ENCODE measurements around the gene UBE2C. TPM values are rescaled to one million over a fixed set of nuclear protein-coding genes. Genes with fewer than 3 reads are reported as not detected.

The UBE2C gene
- total RNA-seq, 1 experiment from 2014 or later = 249 TPM

DNA sequence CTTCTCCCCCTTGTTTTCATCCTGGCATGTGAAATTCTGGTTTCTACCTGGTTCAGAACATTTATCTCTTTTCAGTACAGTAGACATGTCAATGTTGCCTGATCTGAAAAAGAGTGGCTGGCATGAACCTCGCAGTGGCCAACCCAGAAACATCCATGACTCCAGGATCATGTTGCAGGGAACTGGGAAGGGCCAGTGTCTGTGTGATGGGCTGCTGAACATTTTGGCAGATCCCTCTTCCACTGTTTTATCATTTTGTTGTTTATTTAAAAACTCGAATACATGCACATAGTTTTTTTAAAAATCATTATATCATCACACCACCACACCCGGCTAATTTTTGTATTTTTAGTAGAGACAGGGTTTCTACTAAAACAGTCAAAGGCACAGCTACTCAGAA, 39.8 kb upstream of the UBE2C start:
- H3K27ac Mint-ChIP-seq = no peak overlapping the region
- peaks cover 9% of the 10 kb centered on the region for H3K9me3 Mint-ChIP-seq
- H3K27me3 Mint-ChIP-seq (ENCODE audit: low read depth) = no peaks in the 10 kb centered on the region
- CTCF ChIA-PET = interaction anchor here (2.4 to 3.1 kb wide), 3 partner anchors 8 to 410 kb away, joined by 11 to 44 read pairs (median 18); partner anchors contain the start of genes SYS1 and WFDC6
- H3K4me3 Mint-ChIP-seq = no peak overlapping the region
- ATAC-seq (no peak), DNase-seq (ENCODE audit: low spot score) (no peak)
- H3K4me1 Mint-ChIP-seq = peaks cover 17% of the 10 kb centered on the region
- POLR2A ChIA-PET = no interaction called here
- H3K36me3 Mint-ChIP-seq = peaks cover 6% of the 10 kb centered on the region
- TF ChIP-seq HMGA2 (CRISPR knock-in tag; IDR thresholded peaks at IDR 0.05) (no peak), GABPB1 (CRISPR knock-in tag; IDR thresholded peaks at IDR 0.05) (no peak), MYBL2 (CRISPR knock-in tag; IDR thresholded peaks at IDR 0.05) (no peak), TP53 (CRISPR knock-in tag; IDR thresholded peaks at IDR 0.05) (no peak), FOXJ3 (CRISPR knock-in tag; IDR thresholded peaks at IDR 0.05; ENCODE audit: borderline replicate concordance) (no peak), NR2C2 (CRISPR knock-in tag; IDR thresholded peaks at IDR 0.05) (no peak), TEAD4 (CRISPR knock-in tag; IDR thresholded peaks at IDR 0.05) (no peak), KAT7 (CRISPR knock-in tag; IDR thresholded peaks at IDR 0.05; ENCODE audit: borderline replicate concordance) (no peak), ZNF317 (CRISPR knock-in tag; IDR thresholded peaks at IDR 0.05; ENCODE audit: borderline replicate concordance, low read depth) (no peak), ATF6 (CRISPR knock-in tag; IDR thresholded peaks at IDR 0.05) (no peak), SMAD4 (CRISPR knock-in tag; IDR thresholded peaks at IDR 0.05) (no peak), SOX15 (CRISPR knock-in tag; IDR thresholded peaks at IDR 0.05) (no peak)
- TF ChIP-seq, protein P1, sequence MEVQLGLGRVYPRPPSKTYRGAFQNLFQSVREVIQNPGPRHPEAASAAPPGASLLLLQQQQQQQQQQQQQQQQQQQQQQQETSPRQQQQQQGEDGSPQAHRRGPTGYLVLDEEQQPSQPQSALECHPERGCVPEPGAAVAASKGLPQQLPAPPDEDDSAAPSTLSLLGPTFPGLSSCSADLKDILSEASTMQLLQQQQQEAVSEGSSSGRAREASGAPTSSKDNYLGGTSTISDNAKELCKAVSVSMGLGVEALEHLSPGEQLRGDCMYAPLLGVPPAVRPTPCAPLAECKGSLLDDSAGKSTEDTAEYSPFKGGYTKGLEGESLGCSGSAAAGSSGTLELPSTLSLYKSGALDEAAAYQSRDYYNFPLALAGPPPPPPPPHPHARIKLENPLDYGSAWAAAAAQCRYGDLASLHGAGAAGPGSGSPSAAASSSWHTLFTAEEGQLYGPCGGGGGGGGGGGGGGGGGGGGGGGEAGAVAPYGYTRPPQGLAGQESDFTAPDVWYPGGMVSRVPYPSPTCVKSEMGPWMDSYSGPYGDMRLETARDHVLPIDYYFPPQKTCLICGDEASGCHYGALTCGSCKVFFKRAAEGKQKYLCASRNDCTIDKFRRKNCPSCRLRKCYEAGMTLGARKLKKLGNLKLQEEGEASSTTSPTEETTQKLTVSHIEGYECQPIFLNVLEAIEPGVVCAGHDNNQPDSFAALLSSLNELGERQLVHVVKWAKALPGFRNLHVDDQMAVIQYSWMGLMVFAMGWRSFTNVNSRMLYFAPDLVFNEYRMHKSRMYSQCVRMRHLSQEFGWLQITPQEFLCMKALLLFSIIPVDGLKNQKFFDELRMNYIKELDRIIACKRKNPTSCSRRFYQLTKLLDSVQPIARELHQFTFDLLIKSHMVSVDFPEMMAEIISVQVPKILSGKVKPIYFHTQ (CRISPR knock-in tag; IDR thresholded peaks at IDR 0.05) = no peak
- TF ChIP-seq, protein P2, sequence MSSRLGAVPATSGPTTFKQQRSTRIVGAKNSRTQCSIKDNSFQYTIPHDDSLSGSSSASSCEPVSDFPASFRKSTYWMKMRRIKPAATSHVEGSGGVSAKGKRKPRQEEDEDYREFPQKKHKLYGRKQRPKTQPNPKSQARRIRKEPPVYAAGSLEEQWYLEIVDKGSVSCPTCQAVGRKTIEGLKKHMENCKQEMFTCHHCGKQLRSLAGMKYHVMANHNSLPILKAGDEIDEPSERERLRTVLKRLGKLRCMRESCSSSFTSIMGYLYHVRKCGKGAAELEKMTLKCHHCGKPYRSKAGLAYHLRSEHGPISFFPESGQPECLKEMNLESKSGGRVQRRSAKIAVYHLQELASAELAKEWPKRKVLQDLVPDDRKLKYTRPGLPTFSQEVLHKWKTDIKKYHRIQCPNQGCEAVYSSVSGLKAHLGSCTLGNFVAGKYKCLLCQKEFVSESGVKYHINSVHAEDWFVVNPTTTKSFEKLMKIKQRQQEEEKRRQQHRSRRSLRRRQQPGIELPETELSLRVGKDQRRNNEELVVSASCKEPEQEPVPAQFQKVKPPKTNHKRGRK (CRISPR knock-in tag; IDR thresholded peaks at IDR 0.05; ENCODE audit: borderline replicate concordance) = no peak

GRCh38 chr20:45774945-45775344, 37.5 kb upstream of the UBE2C start:
- DNase-seq (ENCODE audit: low spot score) = no peak
- CTCF ChIA-PET = interaction anchor here (0.6 to 0.7 kb wide), 3 partner anchors 66 to 372 kb away, joined by 3 to 5 read pairs (median 3); no protein-coding TSS in a partner anchor
- H3K9me3 Mint-ChIP-seq = peaks cover 9% of the 10 kb centered on the region
- H3K4me1 Mint-ChIP-seq = peaks cover 10% of the 10 kb centered on the region
- POLR2A ChIA-PET = no interaction called here
- H3K27ac Mint-ChIP-seq = no peak overlapping the region
- H3K27me3 Mint-ChIP-seq (ENCODE audit: low read depth) = no peaks in the 10 kb centered on the region
- H3K36me3 Mint-ChIP-seq = peaks cover 6% of the 10 kb centered on the region
- TF ChIP-seq KAT7 (CRISPR knock-in tag; IDR thresholded peaks at IDR 0.05; ENCODE audit: borderline replicate concordance) = no peak
- TF ChIP-seq, protein P3, sequence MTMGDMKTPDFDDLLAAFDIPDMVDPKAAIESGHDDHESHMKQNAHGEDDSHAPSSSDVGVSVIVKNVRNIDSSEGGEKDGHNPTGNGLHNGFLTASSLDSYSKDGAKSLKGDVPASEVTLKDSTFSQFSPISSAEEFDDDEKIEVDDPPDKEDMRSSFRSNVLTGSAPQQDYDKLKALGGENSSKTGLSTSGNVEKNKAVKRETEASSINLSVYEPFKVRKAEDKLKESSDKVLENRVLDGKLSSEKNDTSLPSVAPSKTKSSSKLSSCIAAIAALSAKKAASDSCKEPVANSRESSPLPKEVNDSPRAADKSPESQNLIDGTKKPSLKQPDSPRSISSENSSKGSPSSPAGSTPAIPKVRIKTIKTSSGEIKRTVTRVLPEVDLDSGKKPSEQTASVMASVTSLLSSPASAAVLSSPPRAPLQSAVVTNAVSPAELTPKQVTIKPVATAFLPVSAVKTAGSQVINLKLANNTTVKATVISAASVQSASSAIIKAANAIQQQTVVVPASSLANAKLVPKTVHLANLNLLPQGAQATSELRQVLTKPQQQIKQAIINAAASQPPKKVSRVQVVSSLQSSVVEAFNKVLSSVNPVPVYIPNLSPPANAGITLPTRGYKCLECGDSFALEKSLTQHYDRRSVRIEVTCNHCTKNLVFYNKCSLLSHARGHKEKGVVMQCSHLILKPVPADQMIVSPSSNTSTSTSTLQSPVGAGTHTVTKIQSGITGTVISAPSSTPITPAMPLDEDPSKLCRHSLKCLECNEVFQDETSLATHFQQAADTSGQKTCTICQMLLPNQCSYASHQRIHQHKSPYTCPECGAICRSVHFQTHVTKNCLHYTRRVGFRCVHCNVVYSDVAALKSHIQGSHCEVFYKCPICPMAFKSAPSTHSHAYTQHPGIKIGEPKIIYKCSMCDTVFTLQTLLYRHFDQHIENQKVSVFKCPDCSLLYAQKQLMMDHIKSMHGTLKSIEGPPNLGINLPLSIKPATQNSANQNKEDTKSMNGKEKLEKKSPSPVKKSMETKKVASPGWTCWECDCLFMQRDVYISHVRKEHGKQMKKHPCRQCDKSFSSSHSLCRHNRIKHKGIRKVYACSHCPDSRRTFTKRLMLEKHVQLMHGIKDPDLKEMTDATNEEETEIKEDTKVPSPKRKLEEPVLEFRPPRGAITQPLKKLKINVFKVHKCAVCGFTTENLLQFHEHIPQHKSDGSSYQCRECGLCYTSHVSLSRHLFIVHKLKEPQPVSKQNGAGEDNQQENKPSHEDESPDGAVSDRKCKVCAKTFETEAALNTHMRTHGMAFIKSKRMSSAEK (CRISPR knock-in tag; IDR thresholded peaks at IDR 0.05; ENCODE audit: borderline replicate concordance) = no peak
- TF ChIP-seq, protein P2 (CRISPR knock-in tag; IDR thresholded peaks at IDR 0.05; ENCODE audit: borderline replicate concordance) = no peak
- no peak for TF ChIP-seq NR1H2 (CRISPR knock-in tag; IDR thresholded peaks at IDR 0.05)
- no peak for TF ChIP-seq RORB (CRISPR knock-in tag; IDR thresholded peaks at IDR 0.05)
- no peak for TF ChIP-seq E2F1 (CRISPR knock-in tag; IDR thresholded peaks at IDR 0.05)
- no peak for ATAC-seq
- H3K4me3 Mint-ChIP-seq = no peak overlapping the region
